Fibroblast of pulmonary artery (primary cell): ENCODE results near the gene LATS2.
A peak's percentile ranks its signal among the peaks of the same experiment; 100 is the strongest.

Experiments used
- DNase-seq: peaks from one replicate; pipeline ENCODE4 v3.0.0-alpha.2; 2010; ENCODE audit warnings: low read depth
- H3K4me3 ChIP-seq: replicated peaks from 2 replicates; pipeline ENCODE4 v1.5.1; 2011; ENCODE audit warnings: low read depth, mild to moderate bottlenecking, control low read depth, low read length, moderate library complexity
- TF ChIP-seq, protein P1 (sequence below): IDR thresholded peaks from 2 replicates; pipeline ENCODE4 v1.5.1; 2011; ENCODE audit warnings: mild to moderate bottlenecking, control low read depth, low read length, inconsistent platforms; ENCODE audit errors: missing control alignments

Gene LATS2

DNA sequence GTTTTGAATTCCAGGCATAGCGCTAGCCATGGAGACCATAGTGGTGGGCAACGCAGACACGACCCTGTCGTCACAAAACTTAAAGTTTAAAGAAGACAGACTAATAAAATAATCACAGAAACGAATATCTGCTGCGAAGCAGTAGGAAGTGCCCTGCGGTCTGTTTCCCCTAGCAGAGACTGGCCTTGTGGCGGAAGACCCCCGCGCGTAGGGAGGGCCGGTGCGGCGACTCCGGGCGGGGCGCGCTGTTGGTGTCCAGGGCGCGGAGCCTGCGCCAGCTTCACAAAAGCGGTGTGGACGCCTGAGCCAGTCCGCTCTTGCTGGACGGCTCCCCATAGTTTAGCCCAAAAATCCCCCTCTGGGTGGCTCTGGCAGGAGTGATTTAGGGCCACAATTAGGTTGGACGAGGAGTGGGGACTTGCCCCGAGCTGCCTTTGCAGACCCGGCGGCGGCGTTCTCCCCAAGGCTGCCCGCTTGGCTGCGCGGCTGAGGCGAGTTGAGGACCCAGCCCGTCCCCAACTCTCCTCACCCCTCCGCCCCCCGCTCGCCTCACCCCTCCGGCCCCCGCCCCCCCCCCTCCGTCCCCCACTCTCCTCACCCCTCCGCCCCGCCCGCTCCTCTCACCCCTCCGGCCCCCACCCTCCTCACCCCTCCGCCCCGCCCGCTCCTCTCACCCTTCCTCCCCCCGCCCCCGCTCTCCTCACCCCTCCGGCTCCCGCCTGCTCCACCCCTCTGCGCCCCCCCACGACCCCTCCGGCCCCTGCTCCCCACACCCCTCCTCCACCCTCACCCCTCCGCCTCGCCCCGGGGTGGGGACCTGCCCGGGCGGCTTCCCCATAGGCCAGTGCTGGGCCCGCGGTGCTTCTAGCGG, 14.2 kb upstream of the LATS2 start:
- TF ChIP-seq, protein P1, sequence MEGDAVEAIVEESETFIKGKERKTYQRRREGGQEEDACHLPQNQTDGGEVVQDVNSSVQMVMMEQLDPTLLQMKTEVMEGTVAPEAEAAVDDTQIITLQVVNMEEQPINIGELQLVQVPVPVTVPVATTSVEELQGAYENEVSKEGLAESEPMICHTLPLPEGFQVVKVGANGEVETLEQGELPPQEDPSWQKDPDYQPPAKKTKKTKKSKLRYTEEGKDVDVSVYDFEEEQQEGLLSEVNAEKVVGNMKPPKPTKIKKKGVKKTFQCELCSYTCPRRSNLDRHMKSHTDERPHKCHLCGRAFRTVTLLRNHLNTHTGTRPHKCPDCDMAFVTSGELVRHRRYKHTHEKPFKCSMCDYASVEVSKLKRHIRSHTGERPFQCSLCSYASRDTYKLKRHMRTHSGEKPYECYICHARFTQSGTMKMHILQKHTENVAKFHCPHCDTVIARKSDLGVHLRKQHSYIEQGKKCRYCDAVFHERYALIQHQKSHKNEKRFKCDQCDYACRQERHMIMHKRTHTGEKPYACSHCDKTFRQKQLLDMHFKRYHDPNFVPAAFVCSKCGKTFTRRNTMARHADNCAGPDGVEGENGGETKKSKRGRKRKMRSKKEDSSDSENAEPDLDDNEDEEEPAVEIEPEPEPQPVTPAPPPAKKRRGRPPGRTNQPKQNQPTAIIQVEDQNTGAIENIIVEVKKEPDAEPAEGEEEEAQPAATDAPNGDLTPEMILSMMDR: no peak
- DNase-seq: no peak
- H3K4me3 ChIP-seq: peak overlapping the region; percentile 52

DNA sequence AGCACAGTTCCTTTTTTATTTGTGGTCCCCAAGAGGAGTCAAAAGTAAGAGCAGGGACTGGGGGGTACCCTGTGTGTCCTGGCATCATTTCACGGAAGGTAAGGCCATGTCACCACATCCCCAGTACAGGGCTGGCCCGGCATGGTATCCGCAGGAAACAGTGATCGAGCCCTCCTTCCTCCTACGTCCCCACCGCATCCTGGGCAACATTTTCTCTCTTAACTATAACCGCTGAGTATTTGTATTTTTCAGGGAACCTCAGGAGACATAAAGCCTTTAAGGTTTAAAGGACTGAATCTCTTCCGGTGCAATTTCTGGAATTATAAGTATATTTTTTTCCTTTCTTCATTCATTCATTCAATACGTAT, 13.6 kb upstream of the LATS2 start:
- no peak for DNase-seq
- peak overlapping the region; percentile 52 for H3K4me3 ChIP-seq
- TF ChIP-seq, protein P1: no peak

DNA sequence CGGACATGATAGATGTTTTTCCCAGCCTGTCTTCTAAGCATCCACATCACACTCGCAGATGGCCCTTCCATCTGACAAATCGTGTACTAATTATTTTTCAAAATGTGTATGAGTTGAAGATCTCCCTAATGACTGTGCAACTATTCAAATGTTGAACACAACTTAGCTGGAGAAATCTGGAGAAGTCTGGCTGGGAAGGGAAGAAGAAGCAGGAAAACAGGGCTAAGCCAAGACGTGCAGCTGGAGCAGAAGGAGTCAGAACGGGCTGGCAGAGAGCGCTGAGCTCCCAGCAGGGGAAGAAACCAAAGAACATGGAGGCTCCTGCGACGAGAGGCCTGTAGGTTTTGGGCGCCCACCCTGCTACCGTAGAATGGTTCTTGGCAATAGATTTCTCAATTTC, 13.2 kb upstream of the LATS2 start:
- no peak overlapping the region for H3K4me3 ChIP-seq
- no peak for DNase-seq
- TF ChIP-seq, protein P1: no peak

DNA sequence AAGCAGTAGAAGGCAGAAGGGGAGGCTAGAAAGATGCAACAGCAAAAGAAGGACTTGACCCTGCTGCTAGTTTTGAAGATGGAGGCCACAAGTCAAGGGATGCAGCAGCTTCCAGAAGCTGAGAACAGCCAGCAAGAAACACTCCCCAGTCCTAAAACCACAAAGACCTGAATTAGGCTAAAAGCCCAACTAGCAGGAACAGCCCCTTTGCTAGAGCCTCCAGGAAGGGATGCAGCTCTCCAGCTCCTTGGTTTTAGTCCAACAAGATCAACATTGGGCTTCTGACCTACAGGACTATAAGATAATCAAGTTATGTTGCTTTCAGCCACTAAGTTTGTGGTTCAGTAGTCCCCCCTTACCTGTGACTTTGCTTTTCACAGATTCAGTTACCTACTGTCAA, 10.5 kb upstream of the LATS2 start:
- DNase-seq: no peak
- H3K4me3 ChIP-seq: no peak overlapping the region
- TF ChIP-seq, protein P1: no peak

DNA sequence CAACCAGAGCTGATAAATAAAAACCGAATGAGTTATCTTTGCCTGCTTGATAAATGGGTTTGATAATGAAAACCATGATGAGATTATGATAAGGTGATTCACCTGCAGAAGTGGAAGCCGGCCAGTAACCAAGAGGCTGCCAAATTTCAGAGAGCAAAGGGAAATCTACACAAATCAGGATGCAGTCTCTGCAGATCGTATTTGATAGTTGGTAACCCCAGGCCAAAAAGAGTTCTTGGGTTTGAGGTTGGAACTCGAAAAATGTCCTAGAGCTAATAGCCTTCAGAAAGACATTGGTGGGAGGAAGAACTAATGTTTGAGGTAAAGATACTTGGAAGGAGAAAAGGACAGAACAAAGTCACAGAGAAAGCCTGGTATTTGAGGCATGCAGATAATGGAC, 9.6 kb upstream of the LATS2 start:
- TF ChIP-seq, protein P1: no peak
- no peak for DNase-seq
- no peak overlapping the region for H3K4me3 ChIP-seq

DNA sequence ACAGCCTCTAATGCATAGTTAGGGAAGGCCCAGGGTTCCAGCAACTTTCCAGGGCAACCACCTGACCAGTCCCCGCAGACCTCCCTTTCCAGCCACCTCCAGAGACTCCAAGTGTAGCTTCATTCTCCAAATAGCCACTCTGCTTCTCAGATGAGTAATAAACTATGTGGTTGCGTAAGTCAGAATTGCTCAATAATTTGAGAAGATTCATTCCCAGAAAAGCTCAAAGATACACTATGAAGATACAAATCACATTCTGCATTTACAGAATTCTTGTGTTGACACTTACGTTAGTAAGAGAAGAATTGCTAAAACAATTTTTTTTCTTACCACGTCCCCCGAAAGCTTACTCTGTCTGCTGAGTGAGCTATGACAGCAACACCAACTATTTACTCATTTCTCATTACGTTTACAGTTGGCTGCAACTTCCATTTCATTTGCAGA, 8.2 kb upstream of the LATS2 start:
- DNase-seq: peak; percentile 98
- H3K4me3 ChIP-seq: no peak overlapping the region
- TF ChIP-seq, protein P1: no peak

DNA sequence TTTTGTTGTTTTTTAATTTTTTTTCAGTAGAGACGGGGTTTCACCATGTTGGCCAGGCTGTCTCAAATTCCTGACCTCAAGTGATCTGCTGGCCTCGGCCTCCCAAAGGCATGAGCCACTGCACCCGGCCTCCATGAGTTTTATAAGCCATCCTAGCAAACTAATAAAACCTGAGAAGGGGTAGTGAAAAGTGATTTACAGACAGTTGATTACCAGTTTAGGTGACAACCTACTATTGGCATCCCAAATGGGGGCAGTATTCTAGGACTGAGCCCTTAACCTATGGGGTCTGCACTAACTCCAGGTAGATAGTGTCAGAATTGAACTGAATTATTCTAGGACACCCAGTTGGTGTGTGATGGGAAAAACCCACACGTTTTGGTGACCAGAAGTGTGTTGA, 6.5 kb upstream of the LATS2 start:
- TF ChIP-seq, protein P1: no peak
- no peak overlapping the region for H3K4me3 ChIP-seq
- DNase-seq: no peak
